HG02588 (cell line): ENCODE measurements around the gene OSBPL1A.

Experiments used
- ATAC-seq: cut with Tn5 transposase; IDR thresholded peaks from one replicate; pipeline ENCODE4 v1.9.1; 2021; ENCODE audit warnings: mild to moderate bottlenecking, moderate library complexity; ENCODE audit not compliant: unreplicated experiment

OSBPL1A gene

DNA sequence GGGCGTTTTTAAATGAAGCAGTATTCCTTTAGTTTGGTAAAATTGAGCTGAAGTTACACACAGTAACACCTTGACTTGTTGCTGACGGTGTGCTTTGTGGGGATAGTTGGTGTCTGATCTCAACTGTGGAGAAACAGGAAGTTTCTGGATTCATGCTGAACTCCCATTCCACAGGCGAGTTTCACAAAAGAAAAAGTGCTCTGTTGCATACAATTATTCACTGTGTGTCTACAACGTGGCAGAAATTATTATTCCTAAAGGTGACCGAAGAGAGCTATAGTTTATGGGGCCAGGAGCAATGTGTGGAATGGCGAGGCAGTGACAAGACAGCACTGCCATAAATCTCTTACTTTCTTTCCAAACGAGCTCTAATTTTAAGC lies 259.2 kb downstream of the OSBPL1A start:
- no peak for ATAC-seq

- ATAC-seq: no peak
Observed at GRCh38 chr18:24136967-24137373, 260.7 kb downstream of the OSBPL1A start.

DNA sequence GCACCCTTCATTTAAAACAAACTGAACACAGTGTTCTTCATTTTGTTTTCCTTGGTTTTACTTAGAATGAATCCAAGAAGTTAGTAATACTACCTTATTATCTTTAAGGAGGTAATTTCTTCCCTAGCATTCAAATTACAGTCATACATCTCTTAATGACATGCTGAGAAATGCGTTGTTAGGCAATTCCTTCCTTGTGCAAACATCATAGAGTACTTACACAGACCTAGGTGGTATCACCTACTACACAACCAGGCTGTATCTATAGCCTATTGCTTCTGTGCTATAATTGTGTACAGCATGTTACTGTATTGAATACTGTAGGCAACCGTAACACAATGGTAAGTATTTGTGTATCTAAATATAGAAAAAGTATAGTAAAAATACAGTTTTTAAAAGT lies 267.1 kb downstream of the OSBPL1A start:
- no peak for ATAC-seq

DNA sequence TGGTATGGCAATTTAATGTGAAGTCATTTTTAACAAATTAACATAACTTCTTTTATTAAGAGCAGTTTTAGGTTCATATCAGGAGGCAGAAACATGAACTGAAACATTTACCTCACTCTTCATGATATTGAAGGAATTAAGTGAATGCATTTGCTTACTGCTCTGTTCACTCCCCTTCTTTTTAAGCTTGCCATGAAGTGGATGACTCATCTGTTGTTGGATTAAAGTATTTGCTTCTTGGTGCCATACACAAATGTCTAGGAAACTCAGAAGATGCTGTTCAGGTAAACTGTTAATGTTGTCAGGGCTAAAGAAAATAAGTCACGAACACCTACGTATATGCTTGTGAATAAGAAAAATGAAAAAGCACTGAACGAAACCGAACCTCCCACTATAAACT lies 268.9 kb downstream of the OSBPL1A start:
- no peak for ATAC-seq

DNA sequence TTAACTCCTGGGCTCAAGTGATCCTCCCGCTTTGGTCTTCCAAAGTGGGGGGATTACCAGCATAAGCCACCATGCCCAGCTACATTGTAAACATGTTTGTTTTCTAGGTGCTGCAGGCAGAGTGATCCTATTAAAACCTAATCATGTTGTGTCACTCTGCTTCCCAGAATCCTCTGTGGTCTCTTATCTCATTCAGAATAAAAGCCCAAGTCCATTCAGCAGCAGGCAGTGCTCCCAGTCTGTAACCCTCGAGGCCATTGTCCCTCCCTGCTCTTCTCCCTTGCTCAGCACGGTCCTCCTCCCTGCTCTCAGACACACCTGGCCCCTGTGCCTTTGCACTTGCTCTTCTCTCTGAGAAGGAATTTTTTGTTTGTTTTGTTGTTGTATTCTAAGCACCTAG lies 269.9 kb downstream of the OSBPL1A start:
- no peak for ATAC-seq

- ATAC-seq: no peak
Observed at GRCh38 chr18:24126155-24126961, 271.3 kb downstream of the OSBPL1A start.

GRCh38 chr18:24121625-24122024 lies 276.0 kb downstream of the OSBPL1A start:
- ATAC-seq: no peak

GRCh38 chr18:24120676-24121075 lies 276.9 kb downstream of the OSBPL1A start:
- no peak for ATAC-seq

- ATAC-seq: peak; percentile 54
Observed at GRCh38 chr18:24118750-24119577, 278.7 kb downstream of the OSBPL1A start.

DNA sequence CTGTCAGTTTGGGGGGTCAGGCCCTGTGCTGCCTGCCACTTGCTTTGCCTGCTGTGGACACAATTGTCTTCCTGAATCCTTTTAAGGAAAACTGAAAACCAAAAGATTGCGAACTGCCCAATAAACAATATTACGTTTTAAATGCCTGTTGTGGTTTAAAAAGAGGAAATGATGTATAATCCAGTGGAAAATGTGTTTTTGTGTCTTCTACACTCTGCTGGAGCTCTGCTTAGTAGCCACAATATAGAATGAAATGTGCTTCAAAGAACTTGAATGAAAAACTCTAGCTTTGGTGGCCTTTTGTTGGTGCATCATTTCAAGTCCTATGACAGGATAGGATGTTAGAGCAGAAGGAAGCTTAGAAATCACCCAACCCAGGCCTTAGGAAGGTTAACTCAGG lies 282.0 kb downstream of the OSBPL1A start:
- ATAC-seq: no peak

GRCh38 chr18:24114924-24115549 lies 282.6 kb downstream of the OSBPL1A start:
- no peak for ATAC-seq

DNA sequence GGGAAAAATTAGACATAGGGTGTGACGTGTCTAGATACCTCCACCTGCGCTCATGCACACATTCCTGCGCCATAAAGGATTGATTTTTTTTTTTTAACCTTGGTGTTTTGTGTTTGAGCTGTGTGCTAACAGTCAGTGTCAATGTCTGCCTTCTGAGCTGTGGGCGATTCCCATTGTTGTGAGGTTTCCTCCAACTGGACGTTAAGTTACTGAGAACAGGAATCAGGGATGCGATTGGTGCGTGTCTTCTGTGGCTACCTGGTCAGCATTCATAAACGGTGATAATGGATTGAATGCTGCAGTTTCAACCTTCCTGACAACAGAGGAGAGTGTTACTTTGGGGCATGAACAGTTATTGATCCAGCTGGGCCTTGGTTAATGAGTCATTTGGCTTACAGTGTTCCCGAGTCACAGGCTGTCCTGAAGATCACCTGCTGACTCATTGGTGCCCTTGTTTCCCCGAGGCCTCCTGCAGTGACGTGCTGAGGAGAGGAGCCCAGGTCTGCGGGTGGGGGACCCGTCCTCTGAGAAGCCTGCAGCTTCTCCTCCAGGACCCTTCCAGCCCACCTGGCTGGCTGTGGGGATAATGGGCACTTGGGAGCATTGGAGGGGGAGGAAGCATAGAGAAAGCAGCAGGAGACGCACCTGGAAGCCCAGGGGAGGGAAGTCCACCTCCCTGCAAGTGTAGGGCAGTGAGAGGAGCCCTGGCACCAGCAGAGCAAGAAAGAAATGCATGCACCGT lies 284.6 kb downstream of the OSBPL1A start:
- ATAC-seq: no peak

DNA sequence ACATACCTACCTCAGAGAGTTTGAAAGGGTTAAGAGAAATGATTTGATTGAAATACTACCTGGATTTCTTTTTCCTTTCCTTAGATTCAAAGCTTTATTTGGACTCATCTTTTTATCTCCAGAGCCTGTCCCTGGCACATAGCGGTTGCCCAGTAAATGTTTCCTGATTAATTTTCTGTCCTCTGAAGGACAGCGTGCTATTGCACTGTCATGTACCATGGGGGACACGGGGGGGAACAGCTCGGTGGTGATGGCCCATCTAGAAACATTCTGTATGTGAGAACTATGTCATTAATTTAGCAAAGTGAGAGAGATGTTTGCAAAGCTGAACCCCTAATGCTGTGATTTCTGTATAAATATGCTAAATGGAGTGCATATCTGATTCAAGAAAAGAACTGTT lies 285.2 kb downstream of the OSBPL1A start:
- no peak for ATAC-seq
